MCF 10A (cell line): ENCODE results near the gene SDK1. TPM values are rescaled to one million over a fixed set of nuclear protein-coding genes. Genes with fewer than 3 reads are reported as not detected.

Source experiments
- BruUV-seq: library from RNA; stranded (reverse); fragments of 400-500 nt; replicated peaks from 2 replicates; lab custom pipeline; 2021; lab: Mats Ljungman, UMichigan
- CTCF ChIA-PET: fragments of 300-600 bp; sonication (Branson Sonifier 250); formaldehyde crosslinking; extraction: SDS; loops from one replicate; lab custom pipeline; 2021; ENCODE audit warnings: antibody characterized with exemption, inconsistent platforms; lab: Yijun Ruan, JAX
- POLR2A ChIA-PET: fragments of 300-600, 350-650 bp; sonication (Branson Sonifier 250); formaldehyde crosslinking; extraction: SDS; loops from one replicate; lab custom pipeline; 2020; ENCODE audit warnings: antibody characterized with exemption, inconsistent platforms; lab: Yijun Ruan, JAX
- DNase-seq: peaks from one replicate; pipeline ENCODE4 v3.0.0-alpha.2; 2018; ENCODE audit not compliant: unreplicated experiment
- H3K27ac Mint-ChIP-seq: one replicate; pipeline ENCODE4 v1.8.0; 2022; ENCODE audit warnings: mild to moderate bottlenecking, low read depth, mixed read lengths; ENCODE audit not compliant: unreplicated experiment
- H3K27me3 Mint-ChIP-seq: one replicate; pipeline ENCODE4 v1.8.0; 2022; ENCODE audit warnings: mixed read lengths; ENCODE audit not compliant: insufficient read depth, unreplicated experiment
- H3K36me3 Mint-ChIP-seq: one replicate; pipeline ENCODE4 v1.8.0; 2022; ENCODE audit warnings: mild to moderate bottlenecking, moderate library complexity, mixed read lengths; ENCODE audit not compliant: insufficient read depth, unreplicated experiment
- H3K4me1 Mint-ChIP-seq: one replicate; pipeline ENCODE4 v1.8.0; 2022; ENCODE audit warnings: mixed read lengths; ENCODE audit not compliant: insufficient read depth, unreplicated experiment
- H3K4me3 Mint-ChIP-seq: one replicate; pipeline ENCODE4 v1.8.0; 2022; ENCODE audit warnings: mild to moderate bottlenecking, moderate library complexity, mixed read lengths; ENCODE audit not compliant: unreplicated experiment
- H3K9me3 Mint-ChIP-seq: one replicate; pipeline ENCODE4 v1.8.0; 2022; ENCODE audit warnings: mixed read lengths; ENCODE audit not compliant: unreplicated experiment
- intact Hi-C: fragments of 100-400 bp; cut with micrococcal nuclease; formaldehyde crosslinking; loops from 2 replicates; pipeline ENCODE4 v1.14.1; 2022
- total RNA-seq: library from RNA; stranded (reverse); gene quantifications from 2 replicates; pipeline ENCODE4 v1.2.3, GENCODE V29; 2022
- TF ChIP-seq, protein P1 (sequence below): fragments of 200-600 bp; IDR thresholded peaks from one replicate; pipeline ENCODE4 v1.8.0; 2022; ENCODE audit warnings: antibody characterized with exemption, mild to moderate bottlenecking; ENCODE audit not compliant: unreplicated experiment

SDK1 gene
- total RNA-seq, 1 experiment from 2014 or later, result 3.3 TPM

DNA sequence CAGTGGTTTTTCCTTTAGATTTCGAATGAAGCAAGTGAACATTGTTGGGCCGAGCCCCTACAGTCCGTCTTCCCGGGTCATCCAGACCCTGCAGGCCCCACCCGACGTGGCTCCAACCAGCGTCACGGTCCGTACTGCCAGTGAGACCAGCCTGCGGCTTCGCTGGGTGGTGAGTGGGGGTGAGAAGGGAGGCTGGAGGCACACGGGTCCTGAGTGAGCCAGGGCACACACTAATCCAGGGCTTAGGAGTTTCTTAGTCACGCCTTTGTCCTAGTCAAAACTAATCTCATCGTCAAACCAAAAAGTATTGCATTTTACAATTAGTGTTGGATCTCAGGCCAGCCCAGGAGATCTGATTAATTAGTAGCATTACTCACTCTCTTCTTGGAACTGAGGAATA, 812.2 kb downstream of the SDK1 start:
- intact Hi-C loops, result no loop called here
- Mint-ChIP-seq H3K36me3 (no peaks in the 10 kb centered on the region), H3K4me1 (no peaks in the 10 kb centered on the region), H3K27me3 (no peaks in the 10 kb centered on the region), H3K9me3 (peaks cover 10% of the 10 kb centered on the region), H3K27ac (no peak overlapping the region), H3K4me3 (no peak overlapping the region)
- ChIA-PET POLR2A (no interaction called here), CTCF (no interaction called here)
- DNase-seq, result no peak
- BruUV-seq, result no TSS peak
- TF ChIP-seq, protein P1, sequence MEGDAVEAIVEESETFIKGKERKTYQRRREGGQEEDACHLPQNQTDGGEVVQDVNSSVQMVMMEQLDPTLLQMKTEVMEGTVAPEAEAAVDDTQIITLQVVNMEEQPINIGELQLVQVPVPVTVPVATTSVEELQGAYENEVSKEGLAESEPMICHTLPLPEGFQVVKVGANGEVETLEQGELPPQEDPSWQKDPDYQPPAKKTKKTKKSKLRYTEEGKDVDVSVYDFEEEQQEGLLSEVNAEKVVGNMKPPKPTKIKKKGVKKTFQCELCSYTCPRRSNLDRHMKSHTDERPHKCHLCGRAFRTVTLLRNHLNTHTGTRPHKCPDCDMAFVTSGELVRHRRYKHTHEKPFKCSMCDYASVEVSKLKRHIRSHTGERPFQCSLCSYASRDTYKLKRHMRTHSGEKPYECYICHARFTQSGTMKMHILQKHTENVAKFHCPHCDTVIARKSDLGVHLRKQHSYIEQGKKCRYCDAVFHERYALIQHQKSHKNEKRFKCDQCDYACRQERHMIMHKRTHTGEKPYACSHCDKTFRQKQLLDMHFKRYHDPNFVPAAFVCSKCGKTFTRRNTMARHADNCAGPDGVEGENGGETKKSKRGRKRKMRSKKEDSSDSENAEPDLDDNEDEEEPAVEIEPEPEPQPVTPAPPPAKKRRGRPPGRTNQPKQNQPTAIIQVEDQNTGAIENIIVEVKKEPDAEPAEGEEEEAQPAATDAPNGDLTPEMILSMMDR, result no peak

GRCh38 chr7:4113976-4114375, 812.9 kb downstream of the SDK1 start:
- CTCF ChIA-PET, result interaction anchor here (0.6 kb wide), 1 partner anchor 362 kb away, joined by 3 read pairs; no protein-coding TSS in a partner anchor
- no peak for DNase-seq
- intact Hi-C loops, result no loop called here
- no peaks in the 10 kb centered on the region for H3K4me1 Mint-ChIP-seq
- H3K27me3 Mint-ChIP-seq, result no peaks in the 10 kb centered on the region
- peaks cover 10% of the 10 kb centered on the region for H3K9me3 Mint-ChIP-seq
- no TSS peak for BruUV-seq
- no peaks in the 10 kb centered on the region for H3K36me3 Mint-ChIP-seq
- no peak overlapping the region for H3K4me3 Mint-ChIP-seq
- no peak overlapping the region for H3K27ac Mint-ChIP-seq
- POLR2A ChIA-PET, result no interaction called here
- TF ChIP-seq, protein P1, result no peak

- no peaks in the 10 kb centered on the region for H3K4me1 Mint-ChIP-seq
- CTCF ChIA-PET, result interaction anchor here (1.3 kb wide), 1 partner anchor 19 kb away, joined by 3 read pairs; no protein-coding TSS in a partner anchor
- no peaks in the 10 kb centered on the region for H3K27me3 Mint-ChIP-seq
- TF ChIP-seq, protein P1, result no peak
- POLR2A ChIA-PET, result no interaction called here
- peaks cover 21% of the 10 kb centered on the region for H3K9me3 Mint-ChIP-seq
- no TSS peak for BruUV-seq
- H3K27ac Mint-ChIP-seq, result no peak overlapping the region
- H3K4me3 Mint-ChIP-seq, result no peak overlapping the region
- no peak for DNase-seq
- intact Hi-C loops, result no loop called here
- H3K36me3 Mint-ChIP-seq, result no peaks in the 10 kb centered on the region
Observed at GRCh38 chr7:4115442-4115841, 814.4 kb downstream of the SDK1 start.

- DNase-seq, result no peak
- H3K4me3 Mint-ChIP-seq, result no peak overlapping the region
- ChIA-PET POLR2A (no interaction called here), CTCF (interaction anchor here (1.0 to 1.3 kb wide), 2 partner anchors 19 to 363 kb away, joined by 3 to 4 read pairs; no protein-coding TSS in a partner anchor)
- H3K27ac Mint-ChIP-seq, result no peak overlapping the region
- H3K9me3 Mint-ChIP-seq, result peaks cover 23% of the 10 kb centered on the region
- no TSS peak for BruUV-seq
- H3K4me1 Mint-ChIP-seq, result no peaks in the 10 kb centered on the region
- no peaks in the 10 kb centered on the region for H3K27me3 Mint-ChIP-seq
- TF ChIP-seq, protein P1, result no peak
- intact Hi-C loops, result no loop called here
- no peaks in the 10 kb centered on the region for H3K36me3 Mint-ChIP-seq
Observed at GRCh38 chr7:4115941-4116610, 815.0 kb downstream of the SDK1 start.
